Measurements from ENCODE around the gene NOL11.

GRCh38 chr17:67729903-67730302 lies 12.2 kb downstream of the NOL11 start:
- TF ChIP-seq, protein P1, sequence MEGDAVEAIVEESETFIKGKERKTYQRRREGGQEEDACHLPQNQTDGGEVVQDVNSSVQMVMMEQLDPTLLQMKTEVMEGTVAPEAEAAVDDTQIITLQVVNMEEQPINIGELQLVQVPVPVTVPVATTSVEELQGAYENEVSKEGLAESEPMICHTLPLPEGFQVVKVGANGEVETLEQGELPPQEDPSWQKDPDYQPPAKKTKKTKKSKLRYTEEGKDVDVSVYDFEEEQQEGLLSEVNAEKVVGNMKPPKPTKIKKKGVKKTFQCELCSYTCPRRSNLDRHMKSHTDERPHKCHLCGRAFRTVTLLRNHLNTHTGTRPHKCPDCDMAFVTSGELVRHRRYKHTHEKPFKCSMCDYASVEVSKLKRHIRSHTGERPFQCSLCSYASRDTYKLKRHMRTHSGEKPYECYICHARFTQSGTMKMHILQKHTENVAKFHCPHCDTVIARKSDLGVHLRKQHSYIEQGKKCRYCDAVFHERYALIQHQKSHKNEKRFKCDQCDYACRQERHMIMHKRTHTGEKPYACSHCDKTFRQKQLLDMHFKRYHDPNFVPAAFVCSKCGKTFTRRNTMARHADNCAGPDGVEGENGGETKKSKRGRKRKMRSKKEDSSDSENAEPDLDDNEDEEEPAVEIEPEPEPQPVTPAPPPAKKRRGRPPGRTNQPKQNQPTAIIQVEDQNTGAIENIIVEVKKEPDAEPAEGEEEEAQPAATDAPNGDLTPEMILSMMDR (IDR thresholded peaks at IDR 0.05; ENCODE audit: extremely low read depth in 1 of 2, insufficient read depth in 1 of 2, low read depth in 1 of 2, low read length in 2 of 2) = no peak
- no peak for TF ChIP-seq POLR2AphosphoS5 (IDR thresholded peaks at IDR 0.05; ENCODE audit: insufficient read depth, low read depth, low read length)
- no peak for TF ChIP-seq EZH2 (IDR thresholded peaks at IDR 0.05; ENCODE audit: borderline replicate concordance, low read depth, low read length, severe bottlenecking)
- TF ChIP-seq POLR2A (IDR thresholded peaks at IDR 0.05; ENCODE audit: low read depth, low read length) = no peak
- no peak for TF ChIP-seq MYC (IDR thresholded peaks at IDR 0.05; ENCODE audit: low read depth, low read length)
- no peak for TF ChIP-seq GATA2 (IDR thresholded peaks at IDR 0.05; ENCODE audit: insufficient read depth, insufficient read length, low read depth, low read length)
- no peak for TF ChIP-seq FOS (IDR thresholded peaks at IDR 0.05; ENCODE audit: borderline replicate concordance, insufficient read depth, low read length)
